ENCODE results near the gene PEX14. TPM values are rescaled to one million over a fixed set of nuclear protein-coding genes. Genes with fewer than 3 reads are reported as not detected.

The PEX14 gene
- total and polyA plus RNA-seq, 9 of the 15 experiments (the other 6 are each of a cell fraction or from before 2014, with no cell fraction given): 2.6 to 45.7 (median 22.7) TPM

DNA sequence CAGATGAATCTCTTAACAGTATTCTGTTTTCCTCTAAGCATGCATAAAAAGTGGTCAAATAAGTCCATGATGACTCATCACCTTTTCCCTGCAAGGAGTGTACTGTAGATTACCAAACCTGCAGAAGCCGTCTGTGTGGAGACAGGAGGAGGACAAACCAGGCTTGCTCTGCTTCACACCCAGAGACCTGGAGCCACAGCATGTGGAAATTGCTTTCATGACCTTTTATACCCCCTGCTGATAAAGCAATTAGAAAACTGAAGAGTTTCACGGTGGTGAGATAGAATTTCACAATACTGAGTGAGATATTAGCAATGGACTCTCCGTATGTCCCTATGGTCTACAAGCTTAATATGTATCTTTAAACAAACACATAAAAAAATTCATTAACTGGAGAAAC, 15.6 kb upstream of the PEX14 start (continued):
- TF ChIP-seq, protein P1, sequence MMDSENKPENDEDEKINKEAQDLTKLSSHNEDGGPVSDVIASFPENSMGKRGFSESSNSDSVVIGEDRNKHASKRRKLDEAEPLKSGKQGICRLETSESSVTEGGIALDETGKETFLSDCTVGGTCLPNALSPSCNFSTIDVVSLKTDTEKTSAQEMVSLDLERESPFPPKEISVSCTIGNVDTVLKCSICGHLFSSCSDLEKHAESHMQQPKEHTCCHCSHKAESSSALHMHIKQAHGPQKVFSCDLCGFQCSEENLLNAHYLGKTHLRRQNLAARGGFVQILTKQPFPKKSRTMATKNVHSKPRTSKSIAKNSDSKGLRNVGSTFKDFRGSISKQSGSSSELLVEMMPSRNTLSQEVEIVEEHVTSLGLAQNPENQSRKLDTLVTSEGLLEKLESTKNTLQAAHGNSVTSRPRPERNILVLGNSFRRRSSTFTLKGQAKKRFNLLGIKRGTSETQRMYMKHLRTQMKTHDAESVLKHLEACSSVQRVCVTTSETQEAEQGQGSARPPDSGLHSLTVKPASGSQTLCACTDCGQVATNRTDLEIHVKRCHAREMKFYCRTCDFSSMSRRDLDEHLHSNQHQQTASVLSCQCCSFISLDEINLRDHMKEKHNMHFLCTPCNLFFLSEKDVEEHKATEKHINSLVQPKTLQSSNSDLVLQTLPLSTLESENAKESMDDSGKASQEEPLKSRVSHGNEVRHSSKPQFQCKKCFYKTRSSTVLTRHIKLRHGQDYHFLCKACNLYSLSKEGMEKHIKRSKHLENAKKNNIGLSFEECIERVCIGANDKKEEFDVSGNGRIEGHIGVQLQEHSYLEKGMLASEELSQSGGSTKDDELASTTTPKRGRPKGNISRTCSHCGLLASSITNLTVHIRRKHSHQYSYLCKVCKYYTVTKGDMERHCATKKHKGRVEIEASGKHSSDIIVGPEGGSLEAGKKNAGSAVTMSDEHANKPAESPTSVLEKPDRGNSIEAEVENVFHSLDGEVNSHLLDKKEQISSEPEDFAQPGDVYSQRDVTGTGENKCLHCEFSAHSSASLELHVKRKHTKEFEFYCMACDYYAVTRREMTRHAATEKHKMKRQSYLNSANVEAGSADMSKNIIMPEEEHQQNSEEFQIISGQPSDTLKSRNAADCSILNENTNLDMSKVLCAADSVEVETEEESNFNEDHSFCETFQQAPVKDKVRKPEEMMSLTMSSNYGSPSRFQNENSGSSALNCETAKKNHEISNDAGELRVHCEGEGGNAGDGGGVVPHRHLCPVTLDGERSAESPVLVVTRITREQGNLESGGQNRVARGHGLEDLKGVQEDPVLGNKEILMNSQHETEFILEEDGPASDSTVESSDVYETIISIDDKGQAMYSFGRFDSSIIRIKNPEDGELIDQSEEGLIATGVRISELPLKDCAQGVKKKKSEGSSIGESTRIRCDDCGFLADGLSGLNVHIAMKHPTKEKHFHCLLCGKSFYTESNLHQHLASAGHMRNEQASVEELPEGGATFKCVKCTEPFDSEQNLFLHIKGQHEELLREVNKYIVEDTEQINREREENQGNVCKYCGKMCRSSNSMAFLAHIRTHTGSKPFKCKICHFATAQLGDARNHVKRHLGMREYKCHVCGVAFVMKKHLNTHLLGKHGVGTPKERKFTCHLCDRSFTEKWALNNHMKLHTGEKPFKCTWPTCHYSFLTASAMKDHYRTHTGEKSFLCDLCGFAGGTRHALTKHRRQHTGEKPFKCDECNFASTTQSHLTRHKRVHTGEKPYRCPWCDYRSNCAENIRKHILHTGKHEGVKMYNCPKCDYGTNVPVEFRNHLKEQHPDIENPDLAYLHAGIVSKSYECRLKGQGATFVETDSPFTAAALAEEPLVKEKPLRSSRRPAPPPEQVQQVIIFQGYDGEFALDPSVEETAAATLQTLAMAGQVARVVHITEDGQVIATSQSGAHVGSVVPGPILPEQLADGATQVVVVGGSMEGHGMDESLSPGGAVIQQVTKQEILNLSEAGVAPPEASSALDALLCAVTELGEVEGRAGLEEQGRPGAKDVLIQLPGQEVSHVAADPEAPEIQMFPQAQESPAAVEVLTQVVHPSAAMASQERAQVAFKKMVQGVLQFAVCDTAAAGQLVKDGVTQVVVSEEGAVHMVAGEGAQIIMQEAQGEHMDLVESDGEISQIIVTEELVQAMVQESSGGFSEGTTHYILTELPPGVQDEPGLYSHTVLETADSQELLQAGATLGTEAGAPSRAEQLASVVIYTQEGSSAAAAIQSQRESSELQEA (IDR thresholded peaks at IDR 0.05; ENCODE audit: low read depth): no peak
- TF ChIP-seq, protein P2, sequence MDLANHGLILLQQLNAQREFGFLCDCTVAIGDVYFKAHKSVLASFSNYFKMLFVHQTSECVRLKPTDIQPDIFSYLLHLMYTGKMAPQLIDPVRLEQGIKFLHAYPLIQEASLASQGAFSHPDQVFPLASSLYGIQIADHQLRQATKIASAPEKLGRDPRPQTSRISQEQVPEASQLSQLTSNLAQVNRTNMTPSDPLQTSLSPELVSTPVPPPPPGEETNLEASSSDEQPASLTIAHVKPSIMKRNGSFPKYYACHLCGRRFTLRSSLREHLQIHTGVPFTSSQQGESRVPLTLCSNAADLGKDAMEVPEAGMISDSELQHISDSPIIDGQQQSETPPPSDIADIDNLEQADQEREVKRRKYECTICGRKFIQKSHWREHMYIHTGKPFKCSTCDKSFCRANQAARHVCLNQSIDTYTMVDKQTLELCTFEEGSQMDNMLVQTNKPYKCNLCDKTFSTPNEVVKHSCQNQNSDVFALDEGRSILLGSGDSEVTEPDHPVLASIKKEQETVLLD (IDR thresholded peaks at IDR 0.05): peak; percentile 51; the same call in 1 of the 2 replicates
- TF ChIP-seq ILK (tag; IDR thresholded peaks at IDR 0.05; ENCODE audit: borderline replicate concordance, low read depth) (no peak), ZKSCAN3 (CRISPR knock-in tag; IDR thresholded peaks at IDR 0.05) (no peak), CBFA2T2 (conservative IDR thresholded peaks at IDR 0.05) (peak; percentile 61), RUNX1 (IDR thresholded peaks at IDR 0.05; ENCODE audit: low read depth) (no peak), JUN (IDR thresholded peaks at IDR 0.05; ENCODE audit: borderline replicate concordance, low read depth, low read length) (peak; percentile 81), JUN (CRISPR knock-in tag; IDR thresholded peaks at IDR 0.05; ENCODE audit: borderline replicate concordance) (no peak), CBX1 (IDR thresholded peaks at IDR 0.05; ENCODE audit: low read depth) (no peak), ZNF3 (CRISPR knock-in tag; IDR thresholded peaks at IDR 0.05) (no peak), RB1 (IDR thresholded peaks at IDR 0.05; ENCODE audit: low read depth) (no peak; the same call in 1 of the 2 replicates), ZKSCAN1 (IDR thresholded peaks at IDR 0.05; ENCODE audit: low read depth, low read length) (no peak), BCOR (IDR thresholded peaks at IDR 0.05) (no peak), RCOR1 (IDR thresholded peaks at IDR 0.05; ENCODE audit: borderline replicate concordance in 1 of 2, low read depth in 2 of 2, low read length in 2 of 2) (peak in 1 of 2 experiments; percentile 49; a peak in 1 of 4 replicates)
